HepG2 (cell line): ENCODE results near the gene PLCG2. TPM values are rescaled to one million over a fixed set of nuclear protein-coding genes. Genes with fewer than 3 reads are reported as not detected.

Experiments used
- ATAC-seq: fragments of 200-7000 bp; cut with Tn5 transposase; 3 replicates; pipeline ENCODE4 v1.9.1; 2020; ENCODE audit warnings: mild to moderate bottlenecking, moderate library complexity
- BruUV-seq: library from RNA; stranded (reverse); fragments of 400-500 nt; replicated peaks from 2 replicates; lab custom pipeline; 2021; lab: Mats Ljungman, UMichigan
- CTCF ChIA-PET: fragments of 300-600 bp; formaldehyde crosslinking; extraction: SDS; loops from one replicate; lab custom pipeline; 2021; ENCODE audit warnings: low total read pairs, inconsistent platforms, low intra/inter-chr PET ratio; lab: Yijun Ruan, JAX
- POLR2A ChIA-PET: fragments of 350-600 bp; sonication (Branson Sonifier 250); formaldehyde crosslinking; loops from one replicate; lab custom pipeline; 2020; ENCODE audit warnings: antibody characterized with exemption, inconsistent platforms; lab: Yijun Ruan, JAX
- DNase-seq: peaks from one replicate; pipeline ENCODE4 v3.0.0-alpha.2; 2015; ENCODE audit warnings: low spot score
- FAIRE-seq: peaks from 3 replicates; lab custom pipeline; 2011; peaks lifted over from hg19 to GRCh38; lab: Jason Lieb, UNC
- H2AFZ ChIP-seq: one replicate; pipeline ENCODE4 v1.6.1; 2011; ENCODE audit warnings: low read length, inconsistent platforms
- H3K27ac ChIP-seq: fragments of 300-600 bp; 3 replicates; pipeline ENCODE4 v1.8.0; 2011; ENCODE audit warnings: mixed run types, mild to moderate bottlenecking, mixed read lengths, low read length, inconsistent platforms; ENCODE audit not compliant: insufficient read depth; ENCODE audit errors: extremely low read length
- H3K27me3 ChIP-seq, 2 experiments: fragments of 200-600 bp in 1 of 2; 2 replicates in 1 of 2; 3 replicates in 1 of 2; pipeline versions ENCODE4 v1.6.0 to v1.8.0; 2011; ENCODE audit warnings: low read length in 2 of 2, mild to moderate bottlenecking in 2 of 2, moderate library complexity in 2 of 2, inconsistent platforms in 1 of 2; ENCODE audit not compliant: insufficient read depth in 2 of 2, control insufficient read depth in 1 of 2
- H3K36me3 ChIP-seq, 2 experiments: fragments of 200-600 bp in 1 of 2; replicated peaks in 1 of 2; 2 replicates in 1 of 2; 3 replicates in 1 of 2; pipeline versions ENCODE4 v1.5.1 to v1.8.0; 2011; ENCODE audit warnings: low read length in 2 of 2, inconsistent platforms in 1 of 2; ENCODE audit not compliant: insufficient read depth in 2 of 2, control insufficient read depth in 1 of 2
- H3K4me1 ChIP-seq: 2 replicates; pipeline ENCODE4 v1.5.1; 2012; ENCODE audit warnings: low read length, inconsistent platforms; ENCODE audit not compliant: insufficient read depth
- H3K4me2 ChIP-seq: 2 replicates; pipeline ENCODE4 v1.6.0; 2011; ENCODE audit warnings: low read depth, low read length, inconsistent platforms
- H3K4me3 ChIP-seq, 3 experiments: fragments of 200-600 bp in 1 of 3; sonication (generic), shearing (Covaris generic) in 1 of 3; replicated peaks in 1 of 3; 2 replicates each; pipeline ENCODE4 v1.5.1; 2011 to 2016; ENCODE audit warnings: low read length in 3 of 3, inconsistent platforms in 2 of 3, low read depth in 2 of 3, mild to moderate bottlenecking in 2 of 3, control low read depth in 1 of 3, mixed read lengths in 1 of 3; ENCODE audit not compliant: insufficient read depth in 1 of 3
- H3K79me2 ChIP-seq: one replicate; pipeline ENCODE4 v1.6.1; 2011; ENCODE audit warnings: low read length, inconsistent platforms; ENCODE audit not compliant: insufficient read depth
- H3K9ac ChIP-seq: 2 replicates; pipeline ENCODE4 v1.6.0; 2011; ENCODE audit warnings: mild to moderate bottlenecking, low read depth, low read length, inconsistent platforms; ENCODE audit not compliant: insufficient read depth
- H3K9me3 ChIP-seq: 2 replicates; pipeline ENCODE4 v1.5.1; 2012; ENCODE audit warnings: mild to moderate bottlenecking, low read length
- H4K20me1 ChIP-seq: 2 replicates; pipeline ENCODE4 v1.6.0; 2011; ENCODE audit warnings: inconsistent platforms, mild to moderate bottlenecking, low read length, moderate library complexity; ENCODE audit not compliant: insufficient read depth
- ARNTL ChIP-seq: sonication (generic); formaldehyde crosslinking; IDR thresholded peaks from 2 replicates; pipeline ENCODE4 v1.4.0; 2020; ENCODE audit warnings: mild to moderate bottlenecking, missing genetic modification reagents
- CREB1 ChIP-seq, 2 experiments: fragments of 450-650 bp in 1 of 2; IDR thresholded peaks; 2 replicates each; pipeline ENCODE4 v1.6.1; 2016 to 2017; ENCODE audit warnings: control low read depth in 1 of 2, mild to moderate bottlenecking in 1 of 2, missing compliant biosample characterization in 1 of 2, missing genetic modification characterization in 1 of 2
- TGIF2 ChIP-seq: IDR thresholded peaks from 2 replicates; pipeline ENCODE4 v1.6.1; 2016; ENCODE audit warnings: control low read depth, missing compliant biosample characterization
- ZNF234 ChIP-seq: sonication (generic); formaldehyde crosslinking; conservative IDR thresholded peaks from 2 replicates; pipeline ENCODE4 v1.5.1; 2020; ENCODE audit warnings: mild to moderate bottlenecking, missing genetic modification reagents
- ZNF282 ChIP-seq: fragments of 450-650 bp; IDR thresholded peaks from 2 replicates; pipeline ENCODE4 v1.6.1; 2018; ENCODE audit not compliant: partially characterized antibody
- ZNF484 ChIP-seq: sonication (generic); formaldehyde crosslinking; IDR thresholded peaks from 2 replicates; pipeline ENCODE4 v1.5.1; 2020; ENCODE audit warnings: mild to moderate bottlenecking, low read depth, missing genetic modification reagents, borderline replicate concordance
- ZNF530 ChIP-seq: sonication (generic); formaldehyde crosslinking; IDR thresholded peaks from 2 replicates; pipeline ENCODE4 v1.5.0; 2020; ENCODE audit warnings: low read depth, mild to moderate bottlenecking, missing genetic modification reagents
- ZNF572 ChIP-seq: sonication (generic); formaldehyde crosslinking; IDR thresholded peaks from 2 replicates; pipeline ENCODE4 v1.5.1; 2020; ENCODE audit warnings: mild to moderate bottlenecking, missing genetic modification reagents
- ZNF629 ChIP-seq: sonication (generic); formaldehyde crosslinking; conservative IDR thresholded peaks from 2 replicates; pipeline ENCODE4 v1.5.0; 2020; ENCODE audit warnings: missing genetic modification reagents
- ZNF766 ChIP-seq: sonication (generic); formaldehyde crosslinking; IDR thresholded peaks from 2 replicates; pipeline ENCODE4 v1.5.0; 2020; ENCODE audit warnings: missing genetic modification reagents, borderline replicate concordance
- WGBS: methylation state at CpG from one replicate; pipeline ENCODE4 v1.1.6; 2017; ENCODE audit warnings: low lambda C conversion rate; 5-methylcytosine and 5-hydroxymethylcytosine counted together
- in situ Hi-C: cut with HindIII; loops from 2 replicates; pipeline ENCODE4 v1.10.0; 2017; ENCODE audit warnings: low pct_unique_long_range_greater_than_20kb; ENCODE audit not compliant: extremely low pct_ligation_motif_present
- intact Hi-C: fragments of 100-400 bp; cut with micrococcal nuclease; formaldehyde crosslinking; loops from one replicate; pipeline ENCODE4 v1.10.0; 2022; ENCODE audit not compliant: unreplicated experiment
- polyA plus RNA-seq, 8 experiments: library from polyadenylated mRNA; depleted of rRNA in 3 of 8; stranded (reverse) in 7 of 8; unstranded in 1 of 8; fragments of >200 nt; fragmentation: Illumina TruSeq in 4 of 8; extraction: Trizol in 4 of 8; gene quantifications; 2 replicates each; pipeline versions ENCODE4 v1.2.1 to v1.2.3, GENCODE V29; 2011 to 2016; ENCODE audit warnings: low read depth in 4 of 8, missing spikeins in 1 of 8, mixed read lengths in 1 of 8; ENCODE audit not compliant: insufficient read depth in 1 of 8
- total RNA-seq, 5 experiments: library from RNA; depleted of rRNA; stranded (reverse); fragments of >200 nt; fragmentation: Illumina TruSeq; extraction: Trizol; gene quantifications; 2 replicates each; pipeline ENCODE4 v1.2.3, GENCODE V29; 2016; ENCODE audit warnings: low read depth in 1 of 5
- TF ChIP-seq, protein P1 (sequence below): IDR thresholded peaks from 2 replicates; pipeline ENCODE4 v1.6.1; 2012; ENCODE audit warnings: low read length, improper control_type of control experiment
- TF ChIP-seq, protein P2 (sequence below): sonication (generic); formaldehyde crosslinking; IDR thresholded peaks from 2 replicates; pipeline ENCODE4 v1.4.0; 2020; ENCODE audit warnings: low read depth, missing genetic modification reagents

PLCG2 gene
- total and polyA plus RNA-seq, 2 of the 13 experiments (the other 11 are each of a cell fraction or from before 2014, with no cell fraction given) = 0.13 to 0.18 TPM

DNA sequence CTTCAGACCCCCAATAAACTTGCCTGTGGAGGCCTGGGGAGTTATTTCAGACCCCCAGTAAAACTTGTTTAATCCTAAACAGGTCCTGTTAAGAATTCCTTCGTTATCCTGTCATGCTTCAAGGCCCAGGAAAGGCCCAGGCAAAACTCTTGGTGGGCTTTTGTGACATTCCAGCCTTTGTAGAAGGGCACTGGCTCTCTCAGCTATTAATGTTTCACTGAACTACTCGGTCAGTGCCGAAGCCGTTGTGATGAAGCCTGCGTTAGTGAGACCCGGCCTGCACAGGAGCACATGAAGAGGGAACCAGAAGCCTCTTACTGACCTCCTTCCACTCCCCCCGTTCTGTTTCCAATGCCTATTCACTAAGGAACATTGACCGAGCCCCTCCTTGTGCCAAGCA, 47.4 kb upstream of the PLCG2 start:
- Histone ChIP-seq H4K20me1 (no peaks in the 10 kb centered on the region), H3K4me2 (no peak overlapping the region), H3K27ac (no peak overlapping the region), H3K27me3 (peaks cover 1 to 19% of the 10 kb centered on the region in 2 experiments; a peak in 4 of 5 replicates), H3K79me2 (no peaks in the 10 kb centered on the region), H2AFZ (no peak overlapping the region), H3K9ac (no peak overlapping the region), H3K9me3 (no peaks in the 10 kb centered on the region), H3K4me3 (no peak overlapping the region), H3K36me3 (no peaks in the 10 kb centered on the region), H3K4me1 (peaks cover 9% of the 10 kb centered on the region; the same call in 1 of the 2 replicates)
- no peak for FAIRE-seq
- no peak for ATAC-seq
- ChIA-PET POLR2A (no interaction called here), CTCF (no interaction called here)
- in situ Hi-C loops = loop anchor here (10.0 to 25.0 kb wide), 2 partner anchors 527 to 694 kb away; partner anchors contain the start of gene ATMIN
- TF ChIP-seq ZNF572 (no peak), ZNF234 (no peak), ZNF629 (CRISPR knock-in tag) (no peak), ZNF766 (no peak), ZNF282 (no peak), ZNF530 (no peak), ZNF484 (no peak), TGIF2 (CRISPR knock-in tag) (no peak), ARNTL (CRISPR knock-in tag) (no peak), CREB1 (IDR thresholded peaks at IDR 0.05) (no peak), CREB1 (CRISPR knock-in tag; IDR thresholded peaks at IDR 0.05) (no peak)
- TF ChIP-seq, protein P1, sequence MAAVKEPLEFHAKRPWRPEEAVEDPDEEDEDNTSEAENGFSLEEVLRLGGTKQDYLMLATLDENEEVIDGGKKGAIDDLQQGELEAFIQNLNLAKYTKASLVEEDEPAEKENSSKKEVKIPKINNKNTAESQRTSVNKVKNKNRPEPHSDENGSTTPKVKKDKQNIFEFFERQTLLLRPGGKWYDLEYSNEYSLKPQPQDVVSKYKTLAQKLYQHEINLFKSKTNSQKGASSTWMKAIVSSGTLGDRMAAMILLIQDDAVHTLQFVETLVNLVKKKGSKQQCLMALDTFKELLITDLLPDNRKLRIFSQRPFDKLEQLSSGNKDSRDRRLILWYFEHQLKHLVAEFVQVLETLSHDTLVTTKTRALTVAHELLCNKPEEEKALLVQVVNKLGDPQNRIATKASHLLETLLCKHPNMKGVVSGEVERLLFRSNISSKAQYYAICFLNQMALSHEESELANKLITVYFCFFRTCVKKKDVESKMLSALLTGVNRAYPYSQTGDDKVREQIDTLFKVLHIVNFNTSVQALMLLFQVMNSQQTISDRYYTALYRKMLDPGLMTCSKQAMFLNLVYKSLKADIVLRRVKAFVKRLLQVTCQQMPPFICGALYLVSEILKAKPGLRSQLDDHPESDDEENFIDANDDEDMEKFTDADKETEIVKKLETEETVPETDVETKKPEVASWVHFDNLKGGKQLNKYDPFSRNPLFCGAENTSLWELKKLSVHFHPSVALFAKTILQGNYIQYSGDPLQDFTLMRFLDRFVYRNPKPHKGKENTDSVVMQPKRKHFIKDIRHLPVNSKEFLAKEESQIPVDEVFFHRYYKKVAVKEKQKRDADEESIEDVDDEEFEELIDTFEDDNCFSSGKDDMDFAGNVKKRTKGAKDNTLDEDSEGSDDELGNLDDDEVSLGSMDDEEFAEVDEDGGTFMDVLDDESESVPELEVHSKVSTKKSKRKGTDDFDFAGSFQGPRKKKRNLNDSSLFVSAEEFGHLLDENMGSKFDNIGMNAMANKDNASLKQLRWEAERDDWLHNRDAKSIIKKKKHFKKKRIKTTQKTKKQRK = no peak
- TF ChIP-seq, protein P2, sequence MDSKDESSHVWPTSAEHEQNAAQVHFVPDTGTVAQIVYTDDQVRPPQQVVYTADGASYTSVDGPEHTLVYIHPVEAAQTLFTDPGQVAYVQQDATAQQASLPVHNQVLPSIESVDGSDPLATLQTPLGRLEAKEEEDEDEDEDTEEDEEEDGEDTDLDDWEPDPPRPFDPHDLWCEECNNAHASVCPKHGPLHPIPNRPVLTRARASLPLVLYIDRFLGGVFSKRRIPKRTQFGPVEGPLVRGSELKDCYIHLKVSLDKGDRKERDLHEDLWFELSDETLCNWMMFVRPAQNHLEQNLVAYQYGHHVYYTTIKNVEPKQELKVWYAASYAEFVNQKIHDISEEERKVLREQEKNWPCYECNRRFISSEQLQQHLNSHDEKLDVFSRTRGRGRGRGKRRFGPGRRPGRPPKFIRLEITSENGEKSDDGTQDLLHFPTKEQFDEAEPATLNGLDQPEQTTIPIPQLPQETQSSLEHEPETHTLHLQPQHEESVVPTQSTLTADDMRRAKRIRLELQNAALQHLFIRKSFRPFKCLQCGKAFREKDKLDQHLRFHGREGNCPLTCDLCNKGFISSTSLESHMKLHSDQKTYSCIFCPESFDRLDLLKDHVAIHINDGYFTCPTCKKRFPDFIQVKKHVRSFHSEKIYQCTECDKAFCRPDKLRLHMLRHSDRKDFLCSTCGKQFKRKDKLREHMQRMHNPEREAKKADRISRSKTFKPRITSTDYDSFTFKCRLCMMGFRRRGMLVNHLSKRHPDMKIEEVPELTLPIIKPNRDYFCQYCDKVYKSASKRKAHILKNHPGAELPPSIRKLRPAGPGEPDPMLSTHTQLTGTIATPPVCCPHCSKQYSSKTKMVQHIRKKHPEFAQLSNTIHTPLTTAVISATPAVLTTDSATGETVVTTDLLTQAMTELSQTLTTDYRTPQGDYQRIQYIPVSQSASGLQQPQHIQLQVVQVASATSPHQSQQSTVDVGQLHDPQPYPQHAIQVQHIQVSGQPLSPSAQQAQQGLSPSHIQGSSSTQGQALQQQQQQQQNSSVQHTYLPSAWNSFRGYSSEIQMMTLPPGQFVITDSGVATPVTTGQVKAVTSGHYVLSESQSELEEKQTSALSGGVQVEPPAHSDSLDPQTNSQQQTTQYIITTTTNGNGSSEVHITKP (CRISPR knock-in tag) = no peak
- intact Hi-C loops = no loop called here
- 26% methylated on average over 7 of the region's 8 CpGs for WGBS
- no TSS peak for BruUV-seq
- no peak for DNase-seq
